ENCODE data around the gene AHRR.
"Not testable (repeated sequence)": the region's sequence is repeated elsewhere in the genome, so short reads cannot be mapped to it uniquely, and the experiment has no call there.

Gene AHRR

GRCh38 chr5:472076-472655, 150.7 kb downstream of the AHRR start:
- peaks cover 0 to 44% (median 36%) of the 10 kb centered on the region in 5 donors for H3K4me1 ChIP-seq (ENCODE audit: control insufficient read depth in 5 of 5, insufficient read depth in 5 of 5, low read length in 5 of 5)
- H3K4me3 ChIP-seq (ENCODE audit: low read depth in 1 of 5, low read length in 5 of 5), result peak overlapping the region; percentile 39 to 77 (median 66)
- H3K36me3 ChIP-seq (ENCODE audit: control insufficient read depth in 5 of 5, insufficient read depth in 5 of 5, low read length in 5 of 5), result peaks cover 0 to 12% (median 5%) of the 10 kb centered on the region in 5 donors
- peaks cover 17 to 25% (median 20%) of the 10 kb centered on the region in 5 donors for H3K27me3 ChIP-seq (ENCODE audit: control insufficient read depth in 5 of 5, insufficient read depth in 4 of 5, low read length in 5 of 5)
- peak overlapping the region in 4 of 5 donors; percentile 73 to 89 (median 81) for H3K9ac ChIP-seq (ENCODE audit: low read length in 5 of 5)
- no peak overlapping the region for H3K27ac ChIP-seq (ENCODE audit: low read depth, low read length)
- no peaks in the 10 kb centered on the region for H3K9me3 ChIP-seq (ENCODE audit: control insufficient read depth in 5 of 5, low read length in 5 of 5)

- H3K27ac ChIP-seq (ENCODE audit: low read depth, low read length), result peak overlapping the region; percentile 30
- peaks cover 0 to 12% (median 4%) of the 10 kb centered on the region in 5 donors for H3K36me3 ChIP-seq (ENCODE audit: control insufficient read depth in 5 of 5, insufficient read depth in 5 of 5, low read length in 5 of 5)
- H3K9ac ChIP-seq (ENCODE audit: low read length in 5 of 5), result peak overlapping the region in 4 of 5 donors; percentile 79 to 89 (median 84)
- no peaks in the 10 kb centered on the region for H3K9me3 ChIP-seq (ENCODE audit: control insufficient read depth in 5 of 5, low read length in 5 of 5)
- H3K4me1 ChIP-seq (ENCODE audit: control insufficient read depth in 5 of 5, insufficient read depth in 5 of 5, low read length in 5 of 5), result peaks cover 0 to 44% (median 36%) of the 10 kb centered on the region in 5 donors
- H3K27me3 ChIP-seq (ENCODE audit: control insufficient read depth in 5 of 5, insufficient read depth in 4 of 5, low read length in 5 of 5), result peaks cover 23 to 33% (median 25%) of the 10 kb centered on the region in 5 donors
- H3K4me3 ChIP-seq (ENCODE audit: low read depth in 1 of 5, low read length in 5 of 5), result peak overlapping the region in 4 of 5 donors; percentile 66 to 79 (median 76)
Measured at GRCh38 chr5:472656-473550, 151.4 kb downstream of the AHRR start.

- peak overlapping the region in 4 of 5 donors; percentile 73 to 85 (median 80) for H3K9ac ChIP-seq (ENCODE audit: low read length in 5 of 5)
- no peaks in the 10 kb centered on the region for H3K9me3 ChIP-seq (ENCODE audit: control insufficient read depth in 5 of 5, low read length in 5 of 5)
- H3K4me1 ChIP-seq (ENCODE audit: control insufficient read depth in 5 of 5, insufficient read depth in 5 of 5, low read length in 5 of 5), result peaks cover 0 to 44% (median 36%) of the 10 kb centered on the region in 5 donors
- H3K4me3 ChIP-seq (ENCODE audit: low read depth in 1 of 5, low read length in 5 of 5), result peak overlapping the region; percentile 53 to 79 (median 75)
- H3K27ac ChIP-seq (ENCODE audit: low read depth, low read length), result peak overlapping the region; percentile 30
- peaks cover 0 to 12% (median 4%) of the 10 kb centered on the region in 5 donors for H3K36me3 ChIP-seq (ENCODE audit: control insufficient read depth in 5 of 5, insufficient read depth in 5 of 5, low read length in 5 of 5)
- peaks cover 28 to 40% (median 30%) of the 10 kb centered on the region in 5 donors for H3K27me3 ChIP-seq (ENCODE audit: control insufficient read depth in 5 of 5, insufficient read depth in 4 of 5, low read length in 5 of 5)
Measured at GRCh38 chr5:473551-474192, 152.2 kb downstream of the AHRR start.

GRCh38 chr5:474232-474839, 152.8 kb downstream of the AHRR start:
- H3K9me3 ChIP-seq (ENCODE audit: control insufficient read depth in 5 of 5, low read length in 5 of 5); H3K27ac ChIP-seq (ENCODE audit: low read depth, low read length): not testable (repeated sequence)
- peaks cover 0 to 44% (median 36%) of the 10 kb centered on the region in 5 donors for H3K4me1 ChIP-seq (ENCODE audit: control insufficient read depth in 5 of 5, insufficient read depth in 5 of 5, low read length in 5 of 5)
- peaks cover 32 to 46% (median 37%) of the 10 kb centered on the region in 5 donors for H3K27me3 ChIP-seq (ENCODE audit: control insufficient read depth in 5 of 5, insufficient read depth in 4 of 5, low read length in 5 of 5)
- H3K36me3 ChIP-seq (ENCODE audit: control insufficient read depth in 5 of 5, insufficient read depth in 5 of 5, low read length in 5 of 5), result peaks cover 0 to 12% (median 4%) of the 10 kb centered on the region in 5 donors
- H3K4me3 ChIP-seq (ENCODE audit: low read depth in 1 of 5, low read length in 5 of 5), result peak overlapping the region; percentile 53 to 79 (median 75)
- peak overlapping the region in 2 of 5 donors; percentile 73 to 85 for H3K9ac ChIP-seq (ENCODE audit: low read length in 5 of 5)

DNA sequence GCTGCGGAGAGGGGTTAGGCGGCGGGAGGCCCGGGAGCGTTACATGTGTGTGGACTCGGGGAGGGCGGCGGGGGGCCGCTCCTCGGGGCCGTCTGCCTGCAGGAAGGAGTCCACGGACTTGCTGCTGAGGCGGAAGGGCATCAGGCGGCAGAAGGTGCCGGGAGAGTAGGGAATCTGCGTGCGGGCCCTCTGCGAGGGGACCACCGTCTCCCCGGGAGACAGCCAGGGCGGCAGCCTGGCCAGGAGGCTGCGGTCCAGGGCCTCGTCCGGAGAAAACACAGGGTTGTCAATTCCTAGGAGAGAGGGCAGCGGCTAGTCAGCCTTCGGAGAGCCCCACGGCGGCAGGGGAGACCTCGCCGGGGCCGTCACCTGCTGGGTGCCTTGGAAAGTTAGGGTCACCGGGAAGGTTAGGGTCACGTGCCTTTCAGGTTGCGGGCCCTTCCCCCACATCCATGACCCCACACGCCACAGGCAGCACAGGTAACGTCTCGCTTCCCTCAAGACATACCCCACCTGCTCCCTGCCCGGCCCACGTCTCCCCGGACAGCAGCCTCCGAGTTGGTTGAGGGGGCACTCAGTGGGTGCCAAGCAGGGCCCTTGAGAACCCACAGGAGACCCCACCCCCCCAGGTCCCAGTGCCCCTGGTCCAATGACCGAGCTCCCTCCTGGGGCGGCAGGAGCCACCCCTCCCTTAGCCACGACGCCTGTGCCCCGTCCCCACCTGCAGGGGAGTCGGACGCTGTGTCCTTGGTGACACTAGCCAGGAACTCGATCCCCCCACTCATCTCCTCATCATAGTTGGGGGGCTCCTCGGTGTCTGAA, 153.5 kb downstream of the AHRR start:
- Histone ChIP-seq H3K4me1 (ENCODE audit: control insufficient read depth in 5 of 5, insufficient read depth in 5 of 5, low read length in 5 of 5) (peaks cover 0 to 44% (median 36%) of the 10 kb centered on the region in 5 donors), H3K9ac (ENCODE audit: low read length in 5 of 5) (no peak overlapping the region), H3K27me3 (ENCODE audit: control insufficient read depth in 5 of 5, insufficient read depth in 4 of 5, low read length in 5 of 5) (peaks cover 39 to 53% (median 44%) of the 10 kb centered on the region in 5 donors), H3K36me3 (ENCODE audit: control insufficient read depth in 5 of 5, insufficient read depth in 5 of 5, low read length in 5 of 5) (peaks cover 0 to 8% (median 0%) of the 10 kb centered on the region in 5 donors), H3K9me3 (ENCODE audit: control insufficient read depth in 5 of 5, low read length in 5 of 5) (no peaks in the 10 kb centered on the region), H3K4me3 (ENCODE audit: low read depth in 1 of 5, low read length in 5 of 5) (peak overlapping the region in 1 of 5 donors; percentile 44), H3K27ac (ENCODE audit: low read depth, low read length) (no peak overlapping the region)

DNA sequence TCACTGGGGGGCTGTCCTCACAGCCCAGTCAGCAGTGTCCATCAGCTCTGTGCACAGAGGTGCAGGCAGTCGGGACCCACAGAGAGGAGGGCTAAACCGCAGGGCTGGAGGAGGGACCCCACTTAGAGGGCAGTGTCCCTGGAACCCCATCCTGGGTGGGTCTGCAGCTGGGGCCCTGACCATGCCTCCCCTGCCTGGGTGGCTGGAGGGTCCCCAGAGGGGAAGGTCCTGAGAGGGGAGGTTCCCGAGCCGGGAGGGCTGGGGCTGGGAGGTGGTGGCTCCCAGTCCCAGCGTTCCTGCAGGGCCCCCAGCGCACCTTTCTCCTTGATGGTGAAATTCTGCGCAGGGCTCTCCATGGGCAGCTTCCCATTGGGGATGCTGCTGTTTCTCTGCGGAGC, 154.2 kb downstream of the AHRR start:
- H3K27me3 ChIP-seq (ENCODE audit: control insufficient read depth in 5 of 5, insufficient read depth in 4 of 5, low read length in 5 of 5), result peaks cover 46 to 59% (median 50%) of the 10 kb centered on the region in 5 donors

DNA sequence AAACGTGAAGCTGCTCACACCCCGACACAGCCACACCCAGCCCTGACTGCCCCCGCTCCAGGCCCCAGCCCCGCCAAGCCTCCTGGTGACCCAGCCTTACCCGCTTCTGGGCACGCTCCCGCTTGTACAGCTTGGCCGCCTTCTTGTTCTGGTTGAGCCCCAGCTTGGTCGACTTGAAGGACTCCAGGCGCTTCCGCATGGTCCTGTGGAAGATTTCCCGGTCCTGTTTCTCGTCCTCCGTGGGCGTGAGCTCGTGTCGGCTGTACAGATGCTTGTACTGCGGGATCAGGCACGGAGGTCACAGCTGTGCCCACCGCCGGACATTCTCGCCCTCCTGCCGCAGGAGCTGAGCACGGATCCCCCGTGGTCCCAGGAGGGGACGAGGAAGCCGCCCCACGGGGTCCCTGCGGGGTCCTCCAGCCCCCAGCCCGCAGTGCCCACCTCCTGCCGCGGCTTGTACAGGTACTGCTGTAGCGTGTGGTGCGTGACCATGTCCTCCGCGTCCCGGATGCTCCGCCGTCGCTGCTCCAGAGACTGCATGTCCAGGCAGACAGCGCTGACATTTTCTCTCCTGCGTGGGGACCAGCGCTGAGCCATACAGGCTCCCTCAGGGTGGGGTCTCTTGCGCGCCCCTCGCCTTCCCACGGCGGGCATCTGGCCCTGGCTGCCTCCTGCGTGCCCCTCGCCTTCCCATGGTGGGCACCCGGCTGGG, 154.7 kb downstream of the AHRR start:
- no peaks in the 10 kb centered on the region for H3K9me3 ChIP-seq (ENCODE audit: control insufficient read depth in 5 of 5, low read length in 5 of 5)
- H3K9ac ChIP-seq (ENCODE audit: low read length in 5 of 5), result no peak overlapping the region
- H3K4me3 ChIP-seq (ENCODE audit: low read depth in 1 of 5, low read length in 5 of 5), result no peak overlapping the region
- peaks cover 49 to 63% (median 53%) of the 10 kb centered on the region in 5 donors for H3K27me3 ChIP-seq (ENCODE audit: control insufficient read depth in 5 of 5, insufficient read depth in 4 of 5, low read length in 5 of 5)
- H3K4me1 ChIP-seq (ENCODE audit: control insufficient read depth in 5 of 5, insufficient read depth in 5 of 5, low read length in 5 of 5), result peaks cover 0 to 36% (median 30%) of the 10 kb centered on the region in 5 donors
- no peak overlapping the region for H3K27ac ChIP-seq (ENCODE audit: low read depth, low read length)
- peaks cover 0 to 1% (median 0%) of the 10 kb centered on the region in 5 donors for H3K36me3 ChIP-seq (ENCODE audit: control insufficient read depth in 5 of 5, insufficient read depth in 5 of 5, low read length in 5 of 5)

More for the DNA sequence above, 154.2 kb downstream of the AHRR start:
- Histone ChIP-seq H3K4me3 (ENCODE audit: low read depth in 1 of 5, low read length in 5 of 5) (no peak overlapping the region), H3K4me1 (ENCODE audit: control insufficient read depth in 5 of 5, insufficient read depth in 5 of 5, low read length in 5 of 5) (peaks cover 0 to 41% (median 36%) of the 10 kb centered on the region in 5 donors), H3K9me3 (ENCODE audit: control insufficient read depth in 5 of 5, low read length in 5 of 5) (no peaks in the 10 kb centered on the region), H3K9ac (ENCODE audit: low read length in 5 of 5) (no peak overlapping the region), H3K36me3 (ENCODE audit: control insufficient read depth in 5 of 5, insufficient read depth in 5 of 5, low read length in 5 of 5) (peaks cover 0 to 6% (median 0%) of the 10 kb centered on the region in 5 donors), H3K27ac (ENCODE audit: low read depth, low read length) (no peak overlapping the region)

DNA sequence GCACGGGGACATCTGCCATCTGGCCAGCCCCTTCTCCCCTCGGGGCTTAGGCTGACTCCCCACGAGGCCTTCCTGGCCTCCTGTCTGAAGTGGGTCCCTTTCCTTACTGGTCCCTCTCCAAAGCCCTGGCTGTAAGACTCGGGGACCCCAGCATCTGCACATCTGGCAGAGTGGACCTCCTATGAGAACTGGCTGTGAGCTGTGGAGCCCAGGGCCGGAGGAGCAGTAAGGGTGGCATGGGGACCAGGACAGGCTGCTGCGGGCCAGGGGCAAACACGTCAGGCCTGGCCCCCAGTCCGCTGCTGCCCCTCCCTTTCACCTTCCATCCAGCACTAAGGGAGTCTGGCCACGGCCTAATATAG, 155.3 kb downstream of the AHRR start:
- H3K27me3 ChIP-seq (ENCODE audit: control insufficient read depth in 5 of 5, insufficient read depth in 4 of 5, low read length in 5 of 5), result peaks cover 51 to 66% (median 55%) of the 10 kb centered on the region in 5 donors
- no peaks in the 10 kb centered on the region for H3K9me3 ChIP-seq (ENCODE audit: control insufficient read depth in 5 of 5, low read length in 5 of 5)
- no peak overlapping the region for H3K9ac ChIP-seq (ENCODE audit: low read length in 5 of 5)
- H3K4me3 ChIP-seq (ENCODE audit: low read depth in 1 of 5, low read length in 5 of 5), result no peak overlapping the region
- peaks cover 0 to 30% (median 25%) of the 10 kb centered on the region in 5 donors for H3K4me1 ChIP-seq (ENCODE audit: control insufficient read depth in 5 of 5, insufficient read depth in 5 of 5, low read length in 5 of 5)
- no peak overlapping the region for H3K27ac ChIP-seq (ENCODE audit: low read depth, low read length)
- H3K36me3 ChIP-seq (ENCODE audit: control insufficient read depth in 5 of 5, insufficient read depth in 5 of 5, low read length in 5 of 5), result no peaks in the 10 kb centered on the region

All from subcutaneous abdominal adipose tissue (tissue), 5 donors.